HL-60 (cell line): ENCODE data around the gene RNF26.

Experiments used
- POLR2AphosphoS5 ChIP-seq: IDR thresholded peaks from 2 replicates; pipeline ENCODE4 v1.6.1; 2012; ENCODE audit warnings: low read depth
- SPI1 ChIP-seq: IDR thresholded peaks from 2 replicates; pipeline ENCODE4 v1.6.1; 2012; ENCODE audit warnings: low read depth, mild to moderate bottlenecking, borderline replicate concordance
- TF ChIP-seq, protein P1 (sequence below): IDR thresholded peaks from one replicate; pipeline ENCODE4 v1.5.1; 2011; ENCODE audit warnings: low read length, control low read depth, inconsistent platforms; ENCODE audit not compliant: insufficient read depth

DNA sequence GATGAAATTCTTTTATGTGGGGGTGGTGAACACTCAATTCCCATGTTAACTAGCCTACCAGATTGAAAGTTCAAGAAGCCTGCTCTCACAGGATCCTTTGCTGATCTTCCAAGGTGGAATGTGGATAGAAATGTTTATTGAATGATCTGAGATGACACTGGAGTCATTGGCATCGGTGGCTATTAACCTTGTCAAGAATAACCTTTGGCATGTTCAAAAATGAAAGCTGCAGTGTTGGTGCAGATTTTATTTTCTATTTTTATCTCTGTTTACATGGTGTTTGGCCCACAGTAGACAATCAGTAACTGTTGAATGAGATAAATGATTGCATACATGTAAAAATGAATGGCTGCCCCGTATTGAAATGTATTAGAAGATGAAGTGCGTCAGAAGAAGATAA lies 36.4 kb upstream of the RNF26 start:
- TF ChIP-seq, protein P1, sequence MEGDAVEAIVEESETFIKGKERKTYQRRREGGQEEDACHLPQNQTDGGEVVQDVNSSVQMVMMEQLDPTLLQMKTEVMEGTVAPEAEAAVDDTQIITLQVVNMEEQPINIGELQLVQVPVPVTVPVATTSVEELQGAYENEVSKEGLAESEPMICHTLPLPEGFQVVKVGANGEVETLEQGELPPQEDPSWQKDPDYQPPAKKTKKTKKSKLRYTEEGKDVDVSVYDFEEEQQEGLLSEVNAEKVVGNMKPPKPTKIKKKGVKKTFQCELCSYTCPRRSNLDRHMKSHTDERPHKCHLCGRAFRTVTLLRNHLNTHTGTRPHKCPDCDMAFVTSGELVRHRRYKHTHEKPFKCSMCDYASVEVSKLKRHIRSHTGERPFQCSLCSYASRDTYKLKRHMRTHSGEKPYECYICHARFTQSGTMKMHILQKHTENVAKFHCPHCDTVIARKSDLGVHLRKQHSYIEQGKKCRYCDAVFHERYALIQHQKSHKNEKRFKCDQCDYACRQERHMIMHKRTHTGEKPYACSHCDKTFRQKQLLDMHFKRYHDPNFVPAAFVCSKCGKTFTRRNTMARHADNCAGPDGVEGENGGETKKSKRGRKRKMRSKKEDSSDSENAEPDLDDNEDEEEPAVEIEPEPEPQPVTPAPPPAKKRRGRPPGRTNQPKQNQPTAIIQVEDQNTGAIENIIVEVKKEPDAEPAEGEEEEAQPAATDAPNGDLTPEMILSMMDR: no peak
- TF ChIP-seq POLR2AphosphoS5 (no peak), SPI1 (no peak)
